DOHH2 (cell line): ENCODE data around the gene NOL9.

Experiments
- EZH2phosphoT487 ChIP-seq: fragments of 200-600 bp; sonication (generic); IDR thresholded peaks from 2 replicates; pipeline ENCODE4 v1.6.1; 2017; ENCODE audit warnings: borderline replicate concordance, mild to moderate bottlenecking, antibody characterized with exemption, low read length, moderate library complexity, mixed read lengths
- TF ChIP-seq, protein P1 (sequence below): fragments of 200-600 bp; sonication (generic); IDR thresholded peaks from one replicate; pipeline ENCODE4 v1.5.1; 2014; ENCODE audit warnings: antibody characterized with exemption, mild to moderate bottlenecking, low read depth, low read length; ENCODE audit not compliant: poor library complexity, severe bottlenecking

DNA sequence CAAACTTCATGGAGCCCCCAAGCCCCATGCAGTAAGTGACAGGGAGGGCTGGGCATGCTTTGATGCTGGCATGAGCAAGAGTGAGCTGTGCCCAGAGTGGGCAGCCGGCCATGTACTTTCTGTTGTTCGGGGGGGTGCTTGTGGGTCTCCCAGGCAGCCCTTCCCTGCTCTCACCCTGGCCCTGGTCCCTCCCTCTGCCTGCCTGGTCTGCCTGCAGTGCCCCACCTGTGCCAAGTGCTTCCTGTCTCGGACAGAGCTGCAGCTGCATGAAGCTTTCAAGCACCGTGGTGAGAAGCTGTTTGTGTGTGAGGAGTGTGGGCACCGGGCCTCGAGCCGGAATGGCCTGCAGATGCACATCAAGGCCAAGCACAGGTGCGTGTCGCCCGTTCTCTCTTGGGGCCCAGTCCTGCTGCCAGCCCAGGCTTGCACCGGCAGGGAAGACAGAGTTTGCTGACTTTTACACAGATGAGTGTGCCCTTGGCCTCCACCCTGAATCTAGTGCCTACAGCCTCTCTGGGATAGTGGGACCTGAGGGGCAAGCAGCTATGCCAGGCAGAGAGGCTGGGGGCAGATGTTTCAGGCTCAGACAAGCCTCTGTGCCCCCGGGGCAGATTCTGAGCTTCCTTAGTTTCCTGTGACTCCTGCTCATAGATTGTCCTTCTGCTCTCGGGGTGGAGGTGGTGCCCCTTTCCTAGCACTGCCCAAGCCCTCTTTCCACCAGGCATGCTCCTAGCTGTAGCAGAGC is 33.1 kb upstream of the NOL9 start:
- TF ChIP-seq EZH2phosphoT487: no peak
- TF ChIP-seq, protein P1, sequence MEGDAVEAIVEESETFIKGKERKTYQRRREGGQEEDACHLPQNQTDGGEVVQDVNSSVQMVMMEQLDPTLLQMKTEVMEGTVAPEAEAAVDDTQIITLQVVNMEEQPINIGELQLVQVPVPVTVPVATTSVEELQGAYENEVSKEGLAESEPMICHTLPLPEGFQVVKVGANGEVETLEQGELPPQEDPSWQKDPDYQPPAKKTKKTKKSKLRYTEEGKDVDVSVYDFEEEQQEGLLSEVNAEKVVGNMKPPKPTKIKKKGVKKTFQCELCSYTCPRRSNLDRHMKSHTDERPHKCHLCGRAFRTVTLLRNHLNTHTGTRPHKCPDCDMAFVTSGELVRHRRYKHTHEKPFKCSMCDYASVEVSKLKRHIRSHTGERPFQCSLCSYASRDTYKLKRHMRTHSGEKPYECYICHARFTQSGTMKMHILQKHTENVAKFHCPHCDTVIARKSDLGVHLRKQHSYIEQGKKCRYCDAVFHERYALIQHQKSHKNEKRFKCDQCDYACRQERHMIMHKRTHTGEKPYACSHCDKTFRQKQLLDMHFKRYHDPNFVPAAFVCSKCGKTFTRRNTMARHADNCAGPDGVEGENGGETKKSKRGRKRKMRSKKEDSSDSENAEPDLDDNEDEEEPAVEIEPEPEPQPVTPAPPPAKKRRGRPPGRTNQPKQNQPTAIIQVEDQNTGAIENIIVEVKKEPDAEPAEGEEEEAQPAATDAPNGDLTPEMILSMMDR: no peak
